Ammon's horn (tissue), 1 donor: Measurements from ENCODE around the gene RPS6KA2.
"Not testable (repeated sequence)": the region's sequence is repeated elsewhere in the genome, so short reads cannot be mapped to it uniquely, and the experiment has no call there.

Source experiments
- DNase-seq: peaks from one replicate; pipeline ENCODE4 v3.0.0-alpha.2; 2016; ENCODE audit warnings: low spot score

Gene RPS6KA2

GRCh38 chr6:166394036-166394892, 232.8 kb downstream of the RPS6KA2 start:
- DNase-seq = no peak

- DNase-seq = no peak
These were observed 233.6 kb downstream of the RPS6KA2 start for GRCh38 chr6:166393535-166393823.

GRCh38 chr6:166392755-166393534, 234.1 kb downstream of the RPS6KA2 start:
- DNase-seq = not testable (repeated sequence)

GRCh38 chr6:166389119-166389518, 237.9 kb downstream of the RPS6KA2 start:
- DNase-seq = no peak

GRCh38 chr6:166388290-166389004, 238.6 kb downstream of the RPS6KA2 start:
- no peak for DNase-seq

GRCh38 chr6:166387642-166388289, 239.3 kb downstream of the RPS6KA2 start:
- DNase-seq = no peak

- DNase-seq = not testable (repeated sequence)
These were observed 240.0 kb downstream of the RPS6KA2 start for GRCh38 chr6:166387098-166387497.

- no peak for DNase-seq
These were observed 240.9 kb downstream of the RPS6KA2 start for GRCh38 chr6:166386111-166386510.

- not testable (repeated sequence) for DNase-seq
These were observed 243.2 kb downstream of the RPS6KA2 start for GRCh38 chr6:166383802-166384363.

- DNase-seq = peak; percentile 97
These were observed 243.9 kb downstream of the RPS6KA2 start, which contains the start of gene MPC1 for GRCh38 chr6:166382933-166383801. Gene MPC1, minus strand, starts transcription at chr6:166382940. Its CDS starts 64 bp downstream, at chr6:166382876.

- DNase-seq = no peak
These were observed 244.5 kb downstream of the RPS6KA2 start for GRCh38 chr6:166382500-166382932.

GRCh38 chr6:166381733-166382499, 245.1 kb downstream of the RPS6KA2 start:
- DNase-seq = peak; percentile 72

- no peak for DNase-seq
These were observed 245.7 kb downstream of the RPS6KA2 start for GRCh38 chr6:166381381-166381732.

GRCh38 chr6:166379800-166380199, 247.3 kb downstream of the RPS6KA2 start:
- no peak for DNase-seq

GRCh38 chr6:166379103-166379586, 247.9 kb downstream of the RPS6KA2 start:
- DNase-seq = no peak

- no peak for DNase-seq
These were observed 249.3 kb downstream of the RPS6KA2 start for GRCh38 chr6:166377721-166378120.

- DNase-seq = no peak
These were observed 252.0 kb downstream of the RPS6KA2 start for GRCh38 chr6:166375013-166375412.

- DNase-seq = no peak
These were observed 256.6 kb downstream of the RPS6KA2 start for GRCh38 chr6:166370489-166370888.

GRCh38 chr6:166369782-166370181, 257.3 kb downstream of the RPS6KA2 start:
- no peak for DNase-seq

GRCh38 chr6:166366921-166367320, 260.1 kb downstream of the RPS6KA2 start:
- no peak for DNase-seq
